GM21717 (cell line): Measurements from ENCODE around the gene TRPC4AP.

Source experiments
- ATAC-seq: cut with Tn5 transposase; IDR thresholded peaks from one replicate; pipeline ENCODE4 v1.9.1; 2021; ENCODE audit warnings: mild to moderate bottlenecking, moderate library complexity; ENCODE audit not compliant: unreplicated experiment

The TRPC4AP gene

GRCh38 chr20:35017099-35017835 lies 75.3 kb downstream of the TRPC4AP start:
- no peak for ATAC-seq

- ATAC-seq, result no peak
Measured at GRCh38 chr20:35015863-35016193, 76.8 kb downstream of the TRPC4AP start.

GRCh38 chr20:35014537-35014936 lies 78.1 kb downstream of the TRPC4AP start:
- ATAC-seq, result no peak

- ATAC-seq, result no peak
Measured at GRCh38 chr20:35013421-35014411, 78.9 kb downstream of the TRPC4AP start.

- ATAC-seq, result no peak
Measured at GRCh38 chr20:35012227-35013069, 80.2 kb downstream of the TRPC4AP start.

- no peak for ATAC-seq
Measured at GRCh38 chr20:35011589-35012226, 80.9 kb downstream of the TRPC4AP start.

GRCh38 chr20:35010405-35011192 lies 82.0 kb downstream of the TRPC4AP start:
- ATAC-seq, result no peak

GRCh38 chr20:35009665-35010328 lies 82.8 kb downstream of the TRPC4AP start:
- ATAC-seq, result no peak

GRCh38 chr20:35008411-35009342 lies 83.9 kb downstream of the TRPC4AP start:
- no peak for ATAC-seq

- no peak for ATAC-seq
Measured at GRCh38 chr20:35007891-35008290, 84.7 kb downstream of the TRPC4AP start.

- no peak for ATAC-seq
Measured at GRCh38 chr20:35007413-35007812, 85.2 kb downstream of the TRPC4AP start.

- no peak for ATAC-seq
Measured at GRCh38 chr20:35006531-35006971, 86.1 kb downstream of the TRPC4AP start.

- ATAC-seq, result no peak
Measured at GRCh38 chr20:35006009-35006408, 86.6 kb downstream of the TRPC4AP start.

- no peak for ATAC-seq
Measured at GRCh38 chr20:35005463-35005961, 87.1 kb downstream of the TRPC4AP start.

GRCh38 chr20:35004749-35005462 lies 87.7 kb downstream of the TRPC4AP start:
- no peak for ATAC-seq

- ATAC-seq, result no peak
Measured at GRCh38 chr20:35004051-35004725, 88.4 kb downstream of the TRPC4AP start.
